Activated CD8-positive, alpha-beta memory T cell treated with anti-CD3 and anti-CD28 coated beads, Interleukin-2, amount 50 U/mL, for 4 hours (primary cell): Measurements from ENCODE around the gene EOLA2.
"Not testable (repeated sequence)": the region's sequence is repeated elsewhere in the genome, so short reads cannot be mapped to it uniquely, and the experiment has no call there.

Experiments used
- DNase-seq: peaks from one replicate; pipeline ENCODE4 v3.0.0-alpha.2; 2020

Gene EOLA2

DNA sequence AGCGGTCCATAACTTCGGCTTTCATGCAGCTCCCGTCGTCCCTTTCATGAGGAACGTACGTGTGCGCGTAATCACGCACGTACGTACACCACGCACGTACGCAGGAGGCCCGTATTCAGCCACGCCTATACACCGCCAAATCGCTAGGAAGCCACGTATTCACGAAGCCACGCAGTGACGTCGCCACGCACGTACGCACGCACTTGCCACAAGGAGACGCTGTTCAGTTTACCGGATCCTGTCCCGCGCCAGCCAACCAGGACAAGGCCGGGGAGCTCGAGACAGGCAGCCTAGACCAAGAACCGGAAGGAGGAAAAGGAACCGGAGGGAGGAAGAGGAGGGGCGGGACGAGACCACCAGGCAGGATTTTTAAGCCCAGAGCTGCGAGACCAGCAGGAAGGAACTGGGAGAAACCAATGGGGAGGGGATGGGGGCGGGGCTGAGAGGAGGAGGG is at the start of gene EOLA2:
EOLA2 (minus strand) TSS at position 65 of the 454 bp plus-strand sequence. CDS start 4,617 bp downstream, outside the sequence.
- peak; percentile 90 for DNase-seq

- no peak for DNase-seq
Observed at GRCh38 chrX:149987613-149988012, 49.3 kb upstream of the EOLA2 start.

GRCh38 chrX:149984411-149984810 is 46.1 kb upstream of the EOLA2 start:
- no peak for DNase-seq

- DNase-seq: no peak
Observed at GRCh38 chrX:149982310-149982709, 44.0 kb upstream of the EOLA2 start.

DNA sequence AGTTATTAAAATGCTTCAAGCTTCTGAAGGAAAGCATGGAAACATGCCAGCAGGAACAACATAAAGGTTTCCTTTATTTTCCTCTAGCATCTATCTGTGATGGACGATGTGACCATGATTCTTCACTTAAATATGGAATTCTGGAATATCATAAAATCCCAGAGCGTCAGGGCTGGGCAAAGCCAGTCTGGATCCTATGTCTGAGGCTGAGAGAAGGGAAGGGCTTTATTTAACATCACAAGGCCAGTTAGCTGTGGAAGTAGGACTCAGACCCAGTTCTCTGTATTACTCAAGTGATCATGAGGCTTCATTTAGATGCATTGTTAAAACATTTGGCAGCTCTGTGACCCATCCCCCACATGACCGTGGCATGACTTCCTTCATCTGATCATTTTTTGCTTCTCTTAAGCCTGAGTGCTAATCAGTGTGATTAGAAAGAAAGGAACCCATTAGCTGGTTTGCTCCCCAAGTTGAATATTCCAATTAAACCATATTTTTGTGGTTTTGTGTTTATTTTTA is 40.9 kb upstream of the EOLA2 start:
- DNase-seq: no peak

DNA sequence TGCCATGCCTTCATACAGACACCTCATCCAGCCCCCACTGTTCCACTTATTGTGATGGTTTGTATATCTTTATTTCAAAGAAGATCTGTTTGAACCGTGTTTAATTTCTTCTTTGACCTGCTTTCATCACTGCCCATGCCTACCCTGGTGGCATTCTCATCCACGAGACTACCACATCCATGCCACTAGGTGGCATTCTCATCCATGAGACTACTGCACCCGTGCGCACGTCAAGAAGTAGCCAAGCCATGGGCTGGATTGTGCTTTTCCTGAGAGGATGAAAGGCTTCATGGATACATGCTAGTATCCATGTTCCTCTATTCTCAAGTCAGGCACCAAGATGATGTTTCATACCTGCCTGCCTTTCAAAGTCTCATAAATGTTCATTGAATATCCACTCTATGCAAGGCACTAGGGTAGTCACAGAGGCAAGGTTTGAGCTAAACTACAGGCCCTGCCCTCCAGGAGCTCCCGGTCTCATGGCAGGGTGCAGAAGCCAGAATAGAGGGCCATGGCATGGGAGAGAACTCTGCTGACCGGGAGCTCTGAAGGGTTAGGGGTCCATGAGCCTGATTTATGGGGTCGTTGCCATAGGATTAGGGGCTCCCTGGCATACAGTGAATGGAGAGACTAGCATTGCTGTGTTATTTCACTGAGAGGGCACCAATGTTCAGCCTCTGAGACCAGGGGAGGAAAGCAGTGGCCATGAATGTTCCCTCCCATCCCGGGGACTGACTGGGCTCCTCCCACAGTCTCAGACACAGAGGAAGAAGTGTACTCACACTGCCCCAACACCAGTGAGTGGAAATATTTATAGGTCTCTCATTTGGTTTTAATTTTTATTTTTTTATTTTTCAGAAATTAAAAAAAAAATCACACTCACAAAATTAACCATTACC is 24.8 kb upstream of the EOLA2 start:
- DNase-seq: no peak

DNA sequence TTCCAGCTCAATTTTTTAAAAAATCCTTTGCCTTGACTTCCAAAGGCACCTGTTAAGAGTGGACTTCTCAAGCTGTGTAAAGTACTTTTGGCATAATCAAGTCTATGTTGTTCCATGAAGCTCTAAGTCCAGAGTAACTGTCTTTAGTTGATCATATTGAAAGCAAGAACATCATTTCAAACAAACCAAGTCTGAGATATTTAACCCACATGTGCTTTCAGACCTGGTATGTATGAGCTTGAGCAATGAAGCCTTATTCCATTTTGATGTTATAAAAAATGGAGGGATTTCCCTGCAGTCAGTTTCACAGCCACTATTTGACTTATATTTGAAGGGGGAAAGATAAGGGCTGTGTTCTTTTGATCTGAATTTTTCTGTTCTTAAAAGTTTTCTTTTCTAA is 23.7 kb upstream of the EOLA2 start:
- DNase-seq: no peak

DNA sequence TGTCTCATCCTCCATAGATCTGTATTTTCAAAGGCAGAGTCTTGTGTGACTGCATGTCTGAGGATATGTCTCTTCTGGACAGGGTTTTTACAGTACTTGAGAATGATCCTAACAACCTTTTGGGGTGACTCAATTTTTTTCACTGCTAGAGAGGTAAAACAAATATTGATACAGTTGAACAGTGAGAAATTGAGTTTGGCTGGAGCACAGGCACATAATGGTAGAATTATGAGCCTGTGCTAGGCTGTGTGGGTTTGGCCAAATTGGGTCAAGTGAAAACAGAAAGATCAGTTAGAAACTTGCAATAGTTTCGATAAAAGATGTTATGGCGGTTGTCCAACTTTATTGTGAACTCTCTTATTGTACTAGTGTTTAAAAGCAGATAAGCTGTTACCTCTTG is 23.3 kb upstream of the EOLA2 start:
- no peak for DNase-seq

DNA sequence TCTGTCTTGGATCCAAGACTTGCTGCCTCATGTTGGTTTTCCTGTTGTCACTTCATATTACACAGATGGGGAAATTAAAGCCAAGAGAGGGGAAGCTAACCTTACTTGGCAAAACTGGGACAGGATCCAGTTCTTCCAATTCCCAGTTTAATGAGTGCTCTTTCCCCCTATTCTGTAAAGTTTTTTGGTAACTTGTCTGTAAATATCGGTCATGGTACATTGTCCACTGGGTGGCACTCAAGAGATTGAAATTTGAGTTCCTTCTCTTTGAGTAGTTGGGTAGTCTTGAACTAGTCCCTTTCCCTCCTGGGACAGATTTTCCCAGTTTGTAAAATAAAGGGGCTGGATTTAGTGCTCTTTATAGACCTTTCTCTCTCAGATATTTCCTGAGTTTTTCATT is 12.4 kb upstream of the EOLA2 start:
- no peak for DNase-seq

- no peak for DNase-seq
Observed at GRCh38 chrX:149949743-149950436, 11.6 kb upstream of the EOLA2 start.

DNA sequence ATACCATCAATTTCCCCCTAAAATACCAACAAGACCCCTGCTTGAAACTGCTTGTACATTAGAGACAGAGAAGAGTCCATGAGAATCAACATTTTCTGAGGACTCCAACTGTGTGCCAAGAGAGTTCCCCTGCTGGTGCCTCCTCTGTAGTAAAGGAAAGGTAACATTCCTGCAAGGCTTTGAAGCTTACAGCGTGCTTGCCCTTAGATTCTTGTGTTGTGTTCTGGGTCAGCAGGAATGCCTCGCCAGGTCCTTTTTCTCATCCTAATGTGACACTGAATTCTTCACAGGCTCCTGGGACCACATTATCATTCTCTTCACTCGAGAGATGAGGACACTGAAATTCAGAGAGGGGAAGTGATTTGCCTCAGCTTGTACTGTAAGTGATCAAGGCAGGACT is 9.7 kb upstream of the EOLA2 start:
- DNase-seq: no peak

- DNase-seq: not testable (repeated sequence)
Observed at GRCh38 chrX:149946932-149947331, 8.6 kb upstream of the EOLA2 start.

DNA sequence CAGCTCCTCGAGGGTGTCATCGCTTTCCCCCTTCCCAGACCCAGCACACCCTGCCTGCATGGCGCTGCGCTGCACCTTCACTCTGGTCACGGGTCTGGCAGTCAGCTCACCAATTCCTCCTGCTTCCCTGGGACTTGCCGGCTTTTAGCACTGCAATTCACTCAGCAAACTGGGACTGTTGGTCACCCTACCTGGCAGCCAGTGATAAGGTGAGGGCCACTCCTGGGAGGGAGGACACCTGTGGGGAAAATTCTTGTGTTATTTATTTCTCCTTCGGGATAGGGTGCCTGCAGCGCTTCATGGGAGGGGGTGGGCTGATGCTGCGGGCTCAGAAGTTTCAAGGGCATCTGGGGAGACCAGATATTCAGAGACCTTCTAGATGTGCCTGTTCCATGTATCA is 7.5 kb upstream of the EOLA2 start:
- DNase-seq: not testable (repeated sequence)

DNA sequence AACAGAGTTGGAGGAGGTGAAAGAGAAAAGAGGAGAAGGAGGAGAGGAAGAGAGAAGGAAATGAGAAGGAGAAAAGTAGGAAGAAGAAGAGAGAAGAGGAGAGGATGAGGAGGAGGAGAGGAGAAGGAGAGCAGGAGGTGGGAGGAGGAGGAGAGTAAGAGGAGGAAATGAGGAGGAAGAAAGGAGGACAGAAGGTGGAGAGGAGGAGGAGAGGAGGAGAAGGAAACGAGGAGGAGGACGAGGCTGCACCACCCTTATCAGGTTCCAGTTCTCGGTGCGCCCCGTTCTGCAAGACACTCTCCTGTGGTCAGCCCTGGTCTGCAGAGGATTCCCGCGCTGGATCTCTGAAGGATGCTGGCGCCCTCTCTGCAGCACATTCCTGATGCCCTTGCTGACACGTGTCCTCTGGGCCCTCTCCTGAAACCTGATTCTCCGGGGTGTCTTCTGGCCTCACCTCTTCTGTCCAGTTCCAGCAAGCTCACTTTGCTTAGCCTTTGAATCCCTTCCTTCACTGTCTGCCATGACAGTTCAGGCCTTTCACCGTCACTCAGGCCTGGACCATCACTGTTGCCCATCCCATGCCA is 6.9 kb upstream of the EOLA2 start:
- not testable (repeated sequence) for DNase-seq

- not testable (repeated sequence) for DNase-seq
Observed at GRCh38 chrX:149940674-149941024, 2.4 kb upstream of the EOLA2 start.

DNA sequence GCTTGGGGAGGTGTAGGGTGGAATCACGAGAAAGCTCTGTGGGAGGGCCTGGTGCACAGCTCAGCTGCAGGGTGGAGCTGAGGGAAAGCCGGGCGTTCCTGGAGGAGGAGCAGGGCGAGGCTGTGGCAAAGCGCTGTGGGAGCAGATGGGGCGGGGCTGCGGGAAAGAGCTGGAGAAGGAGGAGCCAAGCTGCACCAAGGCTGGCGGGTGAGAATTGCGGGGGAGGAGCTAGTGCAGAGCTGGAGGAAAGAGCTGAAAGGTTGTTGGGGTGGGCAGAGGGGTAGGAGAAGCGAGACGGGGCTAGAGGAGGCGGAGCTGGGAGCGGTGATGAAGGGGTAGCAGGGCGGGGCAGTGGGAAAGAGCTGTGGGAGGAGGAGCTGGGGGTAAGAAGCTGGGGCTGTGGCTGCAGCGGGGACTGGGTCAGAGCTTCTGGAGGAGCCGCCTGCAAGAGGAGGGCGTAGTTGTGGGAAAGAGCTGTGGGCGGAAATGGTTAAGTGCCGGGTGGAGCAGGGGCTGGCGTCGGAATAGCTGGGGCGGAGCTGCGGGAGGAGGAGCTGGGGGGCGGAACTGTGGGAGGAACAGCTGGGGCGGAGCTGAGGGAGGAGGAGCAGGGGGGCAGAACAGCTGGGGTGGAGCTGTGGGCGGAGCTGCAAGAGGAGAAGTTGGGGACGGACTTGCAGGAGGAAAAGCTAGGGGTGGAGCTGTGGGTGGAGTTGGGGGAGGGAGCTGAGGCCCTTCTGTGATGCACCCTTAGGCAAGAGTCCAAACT is 1.8 kb upstream of the EOLA2 start:
- peak; percentile 86 for DNase-seq

DNA sequence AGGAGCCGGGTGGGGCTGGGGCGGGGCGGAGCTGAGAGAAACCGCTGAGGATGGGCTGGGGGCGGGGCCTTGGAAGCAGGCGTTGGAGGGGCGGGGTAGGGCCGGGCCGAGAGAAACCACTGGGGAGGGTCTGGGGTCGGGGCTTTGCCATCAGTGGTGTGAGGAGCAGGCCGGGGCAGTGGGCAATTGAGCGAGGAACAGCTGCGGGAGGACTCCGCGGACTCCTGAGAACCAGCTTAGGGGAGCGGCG is 1.3 kb upstream of the EOLA2 start:
- DNase-seq: no peak

- peak; percentile 86 for DNase-seq
Observed at GRCh38 chrX:149938881-149939654, 777 bp upstream of the EOLA2 start.

DNA sequence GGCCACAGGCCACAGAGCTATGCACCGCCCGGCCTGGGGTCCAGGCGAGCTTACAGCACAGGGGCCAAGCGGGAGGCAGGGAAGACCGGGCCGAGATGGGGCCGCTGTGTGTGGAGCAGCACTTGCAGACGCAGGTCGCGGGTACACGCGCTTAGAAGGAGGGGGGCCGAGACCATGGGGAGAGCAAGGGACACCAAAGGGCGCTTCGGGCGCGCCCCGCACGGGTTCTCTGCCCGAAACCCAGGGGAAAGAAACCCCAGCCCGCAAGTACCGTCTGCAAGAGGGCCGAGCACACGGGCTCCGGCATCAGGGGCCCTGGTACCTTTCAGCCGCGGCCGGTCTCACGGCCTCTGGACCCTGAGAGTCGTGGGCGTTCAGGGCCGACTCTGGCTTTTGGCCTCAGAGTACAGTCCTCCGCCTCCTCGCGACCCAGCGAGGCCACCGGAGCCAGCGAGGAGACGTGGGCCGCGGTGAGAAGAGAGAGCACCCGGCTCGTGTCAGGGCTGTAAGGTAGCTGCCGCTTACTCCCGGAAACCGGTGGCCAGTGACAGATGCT is 342 bp downstream of the EOLA2 start:
- peak; percentile 25 for DNase-seq

- DNase-seq: not testable (repeated sequence)
Observed at GRCh38 chrX:149937328-149937727, 963 bp downstream of the EOLA2 start.

GRCh38 chrX:149933547-149933946 is 4.7 kb downstream of the EOLA2 start:
- not testable (repeated sequence) for DNase-seq

DNA sequence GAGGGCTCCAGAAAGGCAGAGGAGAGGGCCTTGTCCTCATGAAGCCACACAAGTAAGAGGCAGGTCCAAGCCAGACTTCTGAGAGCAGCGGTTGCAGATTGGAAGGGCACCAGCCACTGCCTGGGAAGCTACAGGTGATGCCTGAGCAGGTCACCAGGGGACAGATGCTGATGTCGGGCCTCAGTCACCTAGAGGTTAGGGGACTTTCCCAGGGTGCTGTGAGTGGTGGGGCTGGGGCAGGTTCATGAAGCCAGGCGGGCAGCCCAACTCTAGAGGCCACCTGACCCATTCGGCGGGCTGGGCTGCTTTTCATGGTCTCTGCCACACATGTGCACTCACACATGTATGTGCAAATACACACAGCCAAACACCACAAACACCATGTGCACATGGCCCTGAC is 5.3 kb downstream of the EOLA2 start:
- DNase-seq: not testable (repeated sequence)
